ENCODE data around the gene SLC25A53. TPM values are rescaled to one million over a fixed set of nuclear protein-coding genes. Genes with fewer than 3 reads are reported as not detected.
A peak's percentile ranks its signal among the peaks of the same experiment; 100 is the strongest.

The SLC25A53 gene
- total RNA-seq, 1 donor = 7.6 TPM

DNA sequence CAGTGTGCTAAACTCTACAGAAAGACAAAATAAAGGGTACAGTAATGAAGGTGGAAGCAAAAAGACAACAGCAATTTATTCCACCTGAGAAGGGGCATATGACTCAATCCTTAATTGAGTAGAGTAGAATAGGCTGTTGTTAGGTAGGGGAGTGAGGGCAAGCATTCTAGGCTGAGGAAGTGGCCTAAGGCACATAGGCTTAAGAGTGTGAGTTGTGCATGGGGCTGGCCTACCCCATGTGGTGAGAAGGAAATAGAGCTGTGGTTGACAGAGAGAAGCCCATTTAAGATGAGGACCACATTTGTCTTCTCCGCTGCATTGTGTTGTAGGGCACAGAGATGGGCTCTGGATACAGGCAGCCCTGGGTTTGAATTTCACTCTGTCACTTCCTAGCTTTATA, 47.9 kb downstream of the SLC25A53 start:
- no peak for DNase-seq (ENCODE audit: insufficient read length, low spot score, missing footprints)
- Histone ChIP-seq H3K4me1 (ENCODE audit: insufficient read depth, low read length) (no peaks in the 10 kb centered on the region), H3K36me3 (ENCODE audit: insufficient read depth, low read length) (no peaks in the 10 kb centered on the region), H3K79me2 (ENCODE audit: insufficient read depth, low read length) (no peaks in the 10 kb centered on the region), H3K27ac (ENCODE audit: low read depth, low read length) (no peak overlapping the region), H3K27me3 (ENCODE audit: insufficient read depth, low read length) (peaks cover 41% of the 10 kb centered on the region), H3K4me2 (ENCODE audit: insufficient read depth, low read length) (no peak overlapping the region), H3K9me3 (ENCODE audit: low read depth, low read length) (no peaks in the 10 kb centered on the region), H4K20me1 (ENCODE audit: insufficient read depth, low read length) (no peaks in the 10 kb centered on the region), H3K4me3 (ENCODE audit: insufficient read depth, low read length) (no peak overlapping the region), H2AFZ (ENCODE audit: low read length) (no peak overlapping the region)
- TF ChIP-seq, protein P1, sequence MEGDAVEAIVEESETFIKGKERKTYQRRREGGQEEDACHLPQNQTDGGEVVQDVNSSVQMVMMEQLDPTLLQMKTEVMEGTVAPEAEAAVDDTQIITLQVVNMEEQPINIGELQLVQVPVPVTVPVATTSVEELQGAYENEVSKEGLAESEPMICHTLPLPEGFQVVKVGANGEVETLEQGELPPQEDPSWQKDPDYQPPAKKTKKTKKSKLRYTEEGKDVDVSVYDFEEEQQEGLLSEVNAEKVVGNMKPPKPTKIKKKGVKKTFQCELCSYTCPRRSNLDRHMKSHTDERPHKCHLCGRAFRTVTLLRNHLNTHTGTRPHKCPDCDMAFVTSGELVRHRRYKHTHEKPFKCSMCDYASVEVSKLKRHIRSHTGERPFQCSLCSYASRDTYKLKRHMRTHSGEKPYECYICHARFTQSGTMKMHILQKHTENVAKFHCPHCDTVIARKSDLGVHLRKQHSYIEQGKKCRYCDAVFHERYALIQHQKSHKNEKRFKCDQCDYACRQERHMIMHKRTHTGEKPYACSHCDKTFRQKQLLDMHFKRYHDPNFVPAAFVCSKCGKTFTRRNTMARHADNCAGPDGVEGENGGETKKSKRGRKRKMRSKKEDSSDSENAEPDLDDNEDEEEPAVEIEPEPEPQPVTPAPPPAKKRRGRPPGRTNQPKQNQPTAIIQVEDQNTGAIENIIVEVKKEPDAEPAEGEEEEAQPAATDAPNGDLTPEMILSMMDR (IDR thresholded peaks at IDR 0.05; ENCODE audit: extremely low read depth, low read depth, low read length) = no peak

DNA sequence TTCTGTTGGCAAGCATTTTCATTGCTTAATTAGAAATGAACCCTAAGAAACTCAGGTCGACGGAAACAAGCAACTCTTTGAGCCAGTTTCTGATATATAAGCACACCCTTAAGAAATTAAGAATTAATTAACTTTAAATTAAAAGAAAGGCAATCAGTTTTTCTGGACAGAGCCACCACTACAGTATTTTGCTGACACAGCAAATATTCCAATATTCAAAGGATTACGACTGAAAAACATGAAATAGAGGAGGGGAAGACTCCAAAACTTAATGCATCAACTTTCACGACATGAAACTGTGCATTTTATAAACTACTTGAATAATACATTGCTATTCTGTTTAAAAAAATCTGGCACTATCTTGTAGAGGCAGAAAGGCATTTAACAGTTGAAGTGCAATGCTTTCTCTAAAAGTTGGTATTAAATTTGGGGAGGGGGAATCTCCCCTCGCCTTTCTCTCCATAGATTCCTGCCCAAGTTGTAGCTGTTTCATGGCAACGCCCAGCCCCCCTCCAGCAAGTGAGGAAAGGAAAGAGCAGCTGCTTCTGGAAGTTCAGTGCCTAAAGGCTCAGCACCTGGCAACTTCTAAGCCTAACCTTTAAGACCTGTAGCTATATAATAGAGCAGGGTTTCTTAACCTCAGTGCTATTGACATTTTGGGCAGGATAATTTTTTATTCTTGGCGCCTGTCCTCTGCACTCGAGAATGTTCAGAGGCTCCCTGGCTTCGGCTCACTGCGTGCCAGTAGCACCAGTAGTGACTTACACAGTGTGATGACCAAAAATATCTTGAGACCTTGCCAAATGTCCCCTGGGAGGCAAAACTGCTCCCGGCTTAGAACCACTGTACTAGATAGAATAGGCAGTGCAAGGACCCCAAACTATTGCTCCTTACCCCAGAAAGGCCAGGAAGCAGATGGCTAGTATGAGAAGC, 51.2 kb downstream of the SLC25A53 start:
- Histone ChIP-seq H2AFZ (ENCODE audit: low read length) (no peak overlapping the region), H3K36me3 (ENCODE audit: insufficient read depth, low read length) (no peaks in the 10 kb centered on the region), H3K79me2 (ENCODE audit: insufficient read depth, low read length) (no peaks in the 10 kb centered on the region), H3K4me2 (ENCODE audit: insufficient read depth, low read length) (no peak overlapping the region), H3K9me3 (ENCODE audit: low read depth, low read length) (no peaks in the 10 kb centered on the region), H3K4me3 (ENCODE audit: insufficient read depth, low read length) (no peak overlapping the region), H4K20me1 (ENCODE audit: insufficient read depth, low read length) (no peaks in the 10 kb centered on the region), H3K27ac (ENCODE audit: low read depth, low read length) (no peak overlapping the region), H3K27me3 (ENCODE audit: insufficient read depth, low read length) (peaks cover 35% of the 10 kb centered on the region), H3K4me1 (ENCODE audit: insufficient read depth, low read length) (no peaks in the 10 kb centered on the region)
- TF ChIP-seq, protein P1 (IDR thresholded peaks at IDR 0.05; ENCODE audit: extremely low read depth, low read depth, low read length) = no peak
- DNase-seq (ENCODE audit: insufficient read length, low spot score, missing footprints) = peak; percentile 30

DNA sequence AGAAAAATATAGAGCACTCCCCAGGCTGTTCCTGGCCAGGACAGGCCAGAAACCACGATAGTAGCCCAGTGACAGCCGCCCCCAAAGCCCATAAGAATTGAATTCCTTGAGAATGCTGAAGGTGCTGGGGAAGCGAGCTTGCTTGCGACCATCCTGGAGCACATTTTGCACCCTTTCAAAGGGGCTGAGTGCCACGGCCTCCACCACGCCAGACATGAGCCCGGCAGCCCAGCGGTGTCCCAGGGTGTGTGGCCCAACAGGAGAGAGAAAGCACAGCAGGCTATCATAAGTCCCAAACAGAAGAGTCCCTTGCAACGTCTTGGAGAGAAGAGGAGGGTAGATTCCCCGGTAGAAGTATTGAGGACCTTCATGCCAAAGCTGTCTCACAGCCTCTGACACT, 52.1 kb downstream of the SLC25A53 start:
- H4K20me1 ChIP-seq (ENCODE audit: insufficient read depth, low read length) = no peaks in the 10 kb centered on the region
- TF ChIP-seq, protein P1 (IDR thresholded peaks at IDR 0.05; ENCODE audit: extremely low read depth, low read depth, low read length) = no peak
- H2AFZ ChIP-seq (ENCODE audit: low read length) = no peak overlapping the region
- peaks cover 28% of the 10 kb centered on the region for H3K27me3 ChIP-seq (ENCODE audit: insufficient read depth, low read length)
- H3K36me3 ChIP-seq (ENCODE audit: insufficient read depth, low read length) = no peaks in the 10 kb centered on the region
- no peaks in the 10 kb centered on the region for H3K9me3 ChIP-seq (ENCODE audit: low read depth, low read length)
- no peak for DNase-seq (ENCODE audit: insufficient read length, low spot score, missing footprints)
- no peaks in the 10 kb centered on the region for H3K79me2 ChIP-seq (ENCODE audit: insufficient read depth, low read length)
- H3K4me2 ChIP-seq (ENCODE audit: insufficient read depth, low read length) = no peak overlapping the region
- no peak overlapping the region for H3K27ac ChIP-seq (ENCODE audit: low read depth, low read length)
- H3K4me1 ChIP-seq (ENCODE audit: insufficient read depth, low read length) = no peaks in the 10 kb centered on the region
- no peak overlapping the region for H3K4me3 ChIP-seq (ENCODE audit: insufficient read depth, low read length)

DNA sequence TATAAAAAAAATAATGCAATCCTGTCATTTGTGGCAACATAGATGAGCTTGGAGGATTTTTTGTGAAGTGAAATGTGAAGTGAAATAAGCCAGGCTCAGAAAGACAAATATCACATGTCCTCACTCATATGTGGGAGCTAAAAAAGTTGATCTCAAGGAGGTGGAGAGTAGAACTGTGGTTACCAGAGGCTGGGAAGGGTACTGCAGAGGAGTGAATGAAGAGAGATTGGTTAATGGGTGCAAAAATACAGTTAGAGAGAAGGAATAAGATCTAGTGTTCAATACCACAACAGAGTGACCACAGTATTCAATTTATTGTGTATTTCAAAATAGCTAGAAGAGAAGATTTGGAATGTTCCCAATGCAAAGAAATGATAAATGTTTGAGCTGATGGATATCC, 57.9 kb downstream of the SLC25A53 start:
- H2AFZ ChIP-seq (ENCODE audit: low read length) = no peak overlapping the region
- H3K79me2 ChIP-seq (ENCODE audit: insufficient read depth, low read length) = no peaks in the 10 kb centered on the region
- H3K27me3 ChIP-seq (ENCODE audit: insufficient read depth, low read length) = peaks cover 10% of the 10 kb centered on the region
- H3K27ac ChIP-seq (ENCODE audit: low read depth, low read length) = no peak overlapping the region
- no peak overlapping the region for H3K4me2 ChIP-seq (ENCODE audit: insufficient read depth, low read length)
- H3K9me3 ChIP-seq (ENCODE audit: low read depth, low read length) = no peaks in the 10 kb centered on the region
- no peaks in the 10 kb centered on the region for H4K20me1 ChIP-seq (ENCODE audit: insufficient read depth, low read length)
- no peak overlapping the region for H3K4me3 ChIP-seq (ENCODE audit: insufficient read depth, low read length)
- TF ChIP-seq, protein P1 (IDR thresholded peaks at IDR 0.05; ENCODE audit: extremely low read depth, low read depth, low read length) = no peak
- DNase-seq (ENCODE audit: insufficient read length, low spot score, missing footprints) = no peak
- H3K36me3 ChIP-seq (ENCODE audit: insufficient read depth, low read length) = no peaks in the 10 kb centered on the region
- H3K4me1 ChIP-seq (ENCODE audit: insufficient read depth, low read length) = no peaks in the 10 kb centered on the region
